ENCODE measurements around the gene FIBCD1.

Gene FIBCD1, protein sequence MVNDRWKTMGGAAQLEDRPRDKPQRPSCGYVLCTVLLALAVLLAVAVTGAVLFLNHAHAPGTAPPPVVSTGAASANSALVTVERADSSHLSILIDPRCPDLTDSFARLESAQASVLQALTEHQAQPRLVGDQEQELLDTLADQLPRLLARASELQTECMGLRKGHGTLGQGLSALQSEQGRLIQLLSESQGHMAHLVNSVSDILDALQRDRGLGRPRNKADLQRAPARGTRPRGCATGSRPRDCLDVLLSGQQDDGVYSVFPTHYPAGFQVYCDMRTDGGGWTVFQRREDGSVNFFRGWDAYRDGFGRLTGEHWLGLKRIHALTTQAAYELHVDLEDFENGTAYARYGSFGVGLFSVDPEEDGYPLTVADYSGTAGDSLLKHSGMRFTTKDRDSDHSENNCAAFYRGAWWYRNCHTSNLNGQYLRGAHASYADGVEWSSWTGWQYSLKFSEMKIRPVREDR

DNA sequence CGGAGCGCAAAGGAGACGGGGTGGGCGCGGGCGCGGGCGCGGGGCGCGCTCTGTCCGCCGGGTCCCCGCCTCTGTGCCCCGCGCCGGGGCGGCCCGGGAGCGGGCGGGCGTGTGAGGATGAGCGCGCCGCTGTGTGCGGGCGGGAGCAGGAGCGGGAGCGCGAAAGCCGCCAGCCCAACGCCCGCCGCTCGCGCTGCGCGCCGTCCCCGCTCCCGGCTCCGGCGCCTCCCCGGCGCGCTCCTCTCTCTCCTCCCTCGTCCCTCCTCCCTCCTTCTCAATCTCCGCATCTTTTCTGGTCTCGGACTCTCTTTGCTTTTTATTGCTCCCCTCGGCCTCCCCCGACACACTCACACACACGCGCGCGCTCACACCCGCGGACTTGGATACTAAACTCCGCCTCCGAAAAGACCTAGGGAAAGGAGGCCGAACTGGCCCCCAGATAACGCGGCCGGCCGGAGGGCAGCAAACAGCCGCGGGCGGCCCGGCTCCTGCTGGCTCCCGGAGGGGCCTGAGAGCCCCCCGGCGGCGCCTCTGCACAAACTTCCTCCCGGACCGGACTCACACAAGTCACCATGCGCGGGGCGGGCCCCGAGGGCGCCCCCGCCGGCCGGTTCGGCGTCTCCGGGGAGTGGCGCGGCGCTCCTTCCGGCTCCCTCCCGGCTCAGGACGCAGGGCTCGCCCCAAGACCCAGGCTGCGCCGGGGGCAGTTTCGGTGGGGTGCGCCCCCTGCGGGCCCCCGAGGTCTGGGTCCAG, at the start of gene FIBCD1:
TSS of gene FIBCD1 (minus strand) at position 596 of the 753 bp plus-strand sequence. CDS start 640 bp downstream, outside the sequence.
- Histone ChIP-seq H3K27me3 (ENCODE audit: insufficient read depth, low read depth) (peaks cover 89% of the 10 kb centered on the region), H3K36me3 (ENCODE audit: insufficient read depth) (no peaks in the 10 kb centered on the region), H3K27ac (no peak within 1 kb of the TSS), H3K4me3 (IDR thresholded peaks at IDR 0.05; ENCODE audit: insufficient read depth, low read depth, low read length) (no peak within 1 kb of the TSS), H3K79me2 (ENCODE audit: insufficient read depth, low read depth) (no peaks in the 10 kb centered on the region), H3K9ac (no peak within 1 kb of the TSS), H3K4me1 (ENCODE audit: low read depth, poor library complexity, severe bottlenecking) (no peaks in the 10 kb centered on the region), H4K20me1 (ENCODE audit: insufficient read depth) (no peaks in the 10 kb centered on the region), H3K4me2 (no peak within 1 kb of the TSS), H2AFZ (ENCODE audit: low read depth) (no peak within 1 kb of the TSS)
- TF ChIP-seq, protein P1, sequence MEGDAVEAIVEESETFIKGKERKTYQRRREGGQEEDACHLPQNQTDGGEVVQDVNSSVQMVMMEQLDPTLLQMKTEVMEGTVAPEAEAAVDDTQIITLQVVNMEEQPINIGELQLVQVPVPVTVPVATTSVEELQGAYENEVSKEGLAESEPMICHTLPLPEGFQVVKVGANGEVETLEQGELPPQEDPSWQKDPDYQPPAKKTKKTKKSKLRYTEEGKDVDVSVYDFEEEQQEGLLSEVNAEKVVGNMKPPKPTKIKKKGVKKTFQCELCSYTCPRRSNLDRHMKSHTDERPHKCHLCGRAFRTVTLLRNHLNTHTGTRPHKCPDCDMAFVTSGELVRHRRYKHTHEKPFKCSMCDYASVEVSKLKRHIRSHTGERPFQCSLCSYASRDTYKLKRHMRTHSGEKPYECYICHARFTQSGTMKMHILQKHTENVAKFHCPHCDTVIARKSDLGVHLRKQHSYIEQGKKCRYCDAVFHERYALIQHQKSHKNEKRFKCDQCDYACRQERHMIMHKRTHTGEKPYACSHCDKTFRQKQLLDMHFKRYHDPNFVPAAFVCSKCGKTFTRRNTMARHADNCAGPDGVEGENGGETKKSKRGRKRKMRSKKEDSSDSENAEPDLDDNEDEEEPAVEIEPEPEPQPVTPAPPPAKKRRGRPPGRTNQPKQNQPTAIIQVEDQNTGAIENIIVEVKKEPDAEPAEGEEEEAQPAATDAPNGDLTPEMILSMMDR (conservative IDR thresholded peaks at IDR 0.05; ENCODE audit: low read depth, low read length), result no peak

DNA sequence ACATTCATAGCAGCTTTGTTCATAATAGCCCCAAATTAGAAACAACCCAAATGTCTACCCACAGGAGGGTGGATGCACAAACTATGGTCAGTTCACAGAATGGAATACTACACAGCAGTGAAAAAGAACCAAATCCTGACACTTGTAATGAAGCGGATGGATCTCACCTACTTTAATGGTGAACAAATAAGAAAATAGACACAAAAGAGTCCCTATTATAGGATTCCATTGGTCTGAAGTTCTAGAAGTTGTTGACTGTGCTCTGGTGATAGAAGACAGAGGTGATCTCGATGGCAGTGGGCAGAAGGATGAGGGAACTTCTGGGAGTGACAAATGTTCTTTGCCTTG, 49.3 kb upstream of the FIBCD1 start:
- Histone ChIP-seq H3K27me3 (ENCODE audit: insufficient read depth, low read depth) (peaks cover 97% of the 10 kb centered on the region), H3K9ac (no peak overlapping the region), H3K27ac (no peak overlapping the region), H3K4me3 (IDR thresholded peaks at IDR 0.05; ENCODE audit: insufficient read depth, low read depth, low read length) (no peak overlapping the region), H4K20me1 (ENCODE audit: insufficient read depth) (no peaks in the 10 kb centered on the region), H3K79me2 (ENCODE audit: insufficient read depth, low read depth) (no peaks in the 10 kb centered on the region), H2AFZ (ENCODE audit: low read depth) (no peak overlapping the region), H3K4me1 (ENCODE audit: low read depth, poor library complexity, severe bottlenecking) (no peaks in the 10 kb centered on the region), H3K4me2 (no peak overlapping the region), H3K36me3 (ENCODE audit: insufficient read depth) (no peaks in the 10 kb centered on the region)
- TF ChIP-seq, protein P1 (conservative IDR thresholded peaks at IDR 0.05; ENCODE audit: low read depth, low read length), result no peak

DNA sequence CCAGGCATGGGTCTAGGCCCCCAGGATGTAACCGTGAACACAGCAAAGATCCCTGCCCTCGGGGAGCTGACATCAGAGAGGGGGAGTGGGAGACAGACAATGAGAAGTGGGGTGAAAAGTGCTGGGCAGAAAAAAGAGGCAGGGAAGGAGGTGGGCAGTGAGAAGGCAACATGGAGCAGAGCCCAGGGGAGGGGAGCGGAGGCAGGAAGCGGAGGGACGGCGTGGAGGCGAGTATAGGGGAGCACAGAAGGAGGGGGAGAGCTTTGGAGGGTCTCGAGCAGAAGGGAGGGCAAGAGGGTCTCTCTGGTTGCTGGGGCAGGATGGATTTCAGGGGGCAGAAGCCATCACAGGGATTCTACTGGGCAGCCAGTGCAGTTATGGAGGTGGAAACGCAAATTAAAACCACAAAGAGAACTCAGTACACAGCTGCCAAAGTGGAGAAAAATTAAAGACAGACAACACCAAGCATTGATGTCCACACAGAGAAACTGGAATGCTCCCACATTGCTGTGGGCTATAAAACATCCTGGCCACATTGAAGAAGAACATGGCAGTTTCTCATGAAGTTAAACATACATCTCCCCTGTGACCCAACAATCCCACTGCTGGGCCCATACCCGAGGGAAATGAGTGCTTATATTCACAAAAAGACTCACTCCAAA, 48.8 kb upstream of the FIBCD1 start:
- Histone ChIP-seq H3K9ac (no peak overlapping the region), H4K20me1 (ENCODE audit: insufficient read depth) (no peaks in the 10 kb centered on the region)

DNA sequence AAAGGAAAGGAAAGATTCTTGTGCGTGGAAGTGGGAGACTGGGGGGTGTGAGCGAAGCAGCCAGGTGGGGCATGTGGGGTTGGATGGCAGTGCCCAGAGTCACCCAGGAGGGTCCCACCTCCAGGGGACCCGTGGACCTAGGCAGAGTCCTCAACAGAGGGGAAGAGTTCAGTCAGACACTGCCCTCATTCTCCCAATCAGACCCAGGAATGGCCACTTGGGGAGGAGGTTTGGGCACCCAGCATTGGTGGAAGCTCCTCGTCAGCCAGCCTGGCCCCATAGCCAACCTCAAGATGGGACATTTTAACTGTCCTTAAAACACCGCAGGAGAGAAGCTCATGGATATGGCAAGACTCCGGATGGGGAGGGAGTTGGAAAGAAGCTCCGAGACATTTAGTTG, 48.0 kb upstream of the FIBCD1 start:
- no peaks in the 10 kb centered on the region for H3K79me2 ChIP-seq (ENCODE audit: insufficient read depth, low read depth)
- no peak overlapping the region for H3K4me3 ChIP-seq (IDR thresholded peaks at IDR 0.05; ENCODE audit: insufficient read depth, low read depth, low read length)
- no peak overlapping the region for H3K9ac ChIP-seq
- H3K4me2 ChIP-seq, result no peak overlapping the region
- TF ChIP-seq, protein P1 (conservative IDR thresholded peaks at IDR 0.05; ENCODE audit: low read depth, low read length), result no peak
- H3K27me3 ChIP-seq (ENCODE audit: insufficient read depth, low read depth), result peaks cover 97% of the 10 kb centered on the region
- H2AFZ ChIP-seq (ENCODE audit: low read depth), result no peak overlapping the region
- H3K4me1 ChIP-seq (ENCODE audit: low read depth, poor library complexity, severe bottlenecking), result no peaks in the 10 kb centered on the region
- no peaks in the 10 kb centered on the region for H3K36me3 ChIP-seq (ENCODE audit: insufficient read depth)
- no peaks in the 10 kb centered on the region for H4K20me1 ChIP-seq (ENCODE audit: insufficient read depth)
- no peak overlapping the region for H3K27ac ChIP-seq

More for the DNA sequence above, 48.8 kb upstream of the FIBCD1 start:
- no peaks in the 10 kb centered on the region for H3K36me3 ChIP-seq (ENCODE audit: insufficient read depth)
- TF ChIP-seq, protein P1 (conservative IDR thresholded peaks at IDR 0.05; ENCODE audit: low read depth, low read length), result no peak
- H3K4me1 ChIP-seq (ENCODE audit: low read depth, poor library complexity, severe bottlenecking), result no peaks in the 10 kb centered on the region
- no peak overlapping the region for H3K4me3 ChIP-seq (IDR thresholded peaks at IDR 0.05; ENCODE audit: insufficient read depth, low read depth, low read length)
- H3K27me3 ChIP-seq (ENCODE audit: insufficient read depth, low read depth), result peaks cover 97% of the 10 kb centered on the region
- no peaks in the 10 kb centered on the region for H3K79me2 ChIP-seq (ENCODE audit: insufficient read depth, low read depth)
- no peak overlapping the region for H3K4me2 ChIP-seq
- no peak overlapping the region for H3K27ac ChIP-seq
- H2AFZ ChIP-seq (ENCODE audit: low read depth), result no peak overlapping the region
